Measurements from ENCODE around the gene BRIP1.

- TF ChIP-seq CTCF (IDR thresholded peaks at IDR 0.05) (no peak), POLR2A (IDR thresholded peaks at IDR 0.05) (no peak)
Measured at GRCh38 chr17:61875285-61875684, 12.0 kb upstream of the BRIP1 start.

All from uterus (tissue), 2 donors.